Nephron progenitor cell (in vitro differentiated cells): Measurements from ENCODE around the gene STRN4.

Source experiments
- DNase-seq: peaks from one replicate; pipeline ENCODE4 v3.0.0; 2021
- H3K27ac Mint-ChIP-seq: 2 replicates; pipeline ENCODE4 v1.8.0; 2021; ENCODE audit warnings: mild to moderate bottlenecking, moderate library complexity, mixed read lengths
- H3K27me3 Mint-ChIP-seq: 2 replicates; pipeline ENCODE4 v1.8.0; 2021; ENCODE audit warnings: mild to moderate bottlenecking, low read depth, mixed read lengths; ENCODE audit not compliant: poor library complexity
- H3K36me3 Mint-ChIP-seq: 2 replicates; pipeline ENCODE4 v1.8.0; 2021; ENCODE audit warnings: low read depth, mixed read lengths
- H3K4me1 Mint-ChIP-seq: 2 replicates; pipeline ENCODE4 v1.8.0; 2021; ENCODE audit warnings: mixed read lengths
- H3K4me3 Mint-ChIP-seq: 2 replicates; pipeline ENCODE4 v1.8.0; 2021; ENCODE audit warnings: mild to moderate bottlenecking, moderate library complexity, mixed read lengths
- H3K9me3 Mint-ChIP-seq: 2 replicates; pipeline ENCODE4 v1.8.0; 2021; ENCODE audit warnings: mild to moderate bottlenecking, moderate library complexity, mixed read lengths
- CTCF ChIP-seq: fragments of 200-600 bp; sonication (generic); IDR thresholded peaks from 2 replicates; pipeline ENCODE4 v1.5.0; 2021; ENCODE audit warnings: antibody characterized with exemption

Gene STRN4

DNA sequence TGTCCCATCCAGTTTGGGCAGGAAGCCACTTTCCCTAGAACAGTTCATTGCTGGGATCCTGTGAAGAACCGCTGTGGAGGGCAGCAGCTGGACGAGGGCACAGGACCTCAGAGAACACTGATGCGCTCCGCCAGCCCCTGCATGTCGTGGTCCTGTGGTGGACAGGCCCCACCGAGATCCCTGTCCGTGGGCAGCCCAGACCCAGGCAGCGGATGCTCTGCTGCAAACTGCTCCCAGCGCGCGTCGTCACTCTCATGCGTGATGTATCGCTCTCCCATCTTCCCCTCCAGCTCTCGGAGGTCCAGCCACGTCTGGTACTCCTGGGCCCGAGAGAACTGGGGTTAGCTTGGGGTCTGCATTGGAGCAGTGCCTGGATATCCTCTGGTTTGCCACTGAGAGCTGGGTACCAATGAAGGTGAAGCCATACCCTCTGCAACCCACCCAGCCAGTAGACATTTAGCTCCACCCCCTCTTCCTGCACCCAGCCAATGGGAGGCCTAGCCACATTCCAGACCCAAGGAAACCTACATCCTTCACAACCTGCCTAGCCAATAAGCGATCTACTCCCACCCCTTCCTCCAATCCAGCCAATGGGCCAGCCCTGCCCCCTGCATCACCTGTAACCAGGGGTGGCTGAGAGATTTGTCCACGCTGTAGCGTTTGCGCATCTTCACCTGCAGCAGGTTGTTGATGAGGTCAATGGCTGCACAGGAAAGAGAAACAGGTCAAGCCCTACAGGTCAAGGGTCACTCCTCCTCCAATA is 71.7 kb downstream of the STRN4 start:
- H3K4me1 Mint-ChIP-seq: peaks cover 15% of the 10 kb centered on the region
- peak overlapping the region; percentile 83 for H3K27ac Mint-ChIP-seq
- DNase-seq: peak; percentile 20
- no peak overlapping the region for H3K4me3 Mint-ChIP-seq
- no peaks in the 10 kb centered on the region for H3K9me3 Mint-ChIP-seq
- no peak for TF ChIP-seq CTCF
- peaks cover 47% of the 10 kb centered on the region for H3K36me3 Mint-ChIP-seq
- peaks cover 4% of the 10 kb centered on the region for H3K27me3 Mint-ChIP-seq

- Mint-ChIP-seq H3K4me3 (no peak overlapping the region), H3K27ac (no peak overlapping the region), H3K36me3 (peaks cover 23% of the 10 kb centered on the region), H3K9me3 (no peaks in the 10 kb centered on the region), H3K4me1 (peaks cover 15% of the 10 kb centered on the region), H3K27me3 (peaks cover 4% of the 10 kb centered on the region)
- DNase-seq: no peak
- no peak for TF ChIP-seq CTCF
Observed at GRCh38 chr19:46670813-46671212, 75.4 kb downstream of the STRN4 start.
